Measurements from ENCODE around the gene PCDH17. TPM values are rescaled to one million over a fixed set of nuclear protein-coding genes. Genes with fewer than 3 reads are reported as not detected.

PCDH17 gene
- total and polyA plus RNA-seq, 3 donors from 2014 or later, result 21.3 to 27.9 (median 27.2) TPM

- Histone ChIP-seq H3K36me3 (ENCODE audit: low read depth, missing control alignments) (no peaks in the 10 kb centered on the region), H3K27ac (no peak overlapping the region), H3K4me1 (no peaks in the 10 kb centered on the region), H3K4me3 (no peak overlapping the region), H3K27me3 (no peaks in the 10 kb centered on the region), H3K9me3 (no peaks in the 10 kb centered on the region)
- TF ChIP-seq POLR2A (IDR thresholded peaks at IDR 0.05) (no peak), CTCF (IDR thresholded peaks at IDR 0.05) (no peak)
- intact Hi-C loops (cut with DNase I; ENCODE audit: low total_unique reads), result no loop called here
- DNase-seq, result no peak
- WGBS, 2 donors, result 83 to 86% methylated on average over 4 of the region's 4 CpGs
These were observed 50.7 kb downstream of the PCDH17 start for GRCh38 chr13:57682128-57682716.

GRCh38 chr13:57698851-57699250 is 67.3 kb downstream of the PCDH17 start:
- Histone ChIP-seq H3K27me3 (no peaks in the 10 kb centered on the region), H3K27ac (no peak overlapping the region), H3K4me3 (no peak overlapping the region), H3K36me3 (ENCODE audit: low read depth, missing control alignments) (no peaks in the 10 kb centered on the region), H3K9me3 (no peaks in the 10 kb centered on the region), H3K4me1 (no peaks in the 10 kb centered on the region)
- TF ChIP-seq CTCF (IDR thresholded peaks at IDR 0.05), result no peak
- no peak for TF ChIP-seq POLR2A (IDR thresholded peaks at IDR 0.05)
- 84% methylated on average over 4 of the region's 4 CpGs for WGBS, 2 donors
- no peak for DNase-seq
- intact Hi-C loops (cut with DNase I; ENCODE audit: low total_unique reads), result no loop called here

GRCh38 chr13:57704031-57704430 is 72.5 kb downstream of the PCDH17 start:
- H3K27me3 ChIP-seq, result no peaks in the 10 kb centered on the region
- H3K4me1 ChIP-seq, result no peaks in the 10 kb centered on the region
- WGBS, 2 donors, result 87 to 93% methylated on average over 2 of the region's 2 CpGs
- DNase-seq, result no peak
- H3K9me3 ChIP-seq, result no peaks in the 10 kb centered on the region
- TF ChIP-seq CTCF (IDR thresholded peaks at IDR 0.05) (no peak), POLR2A (IDR thresholded peaks at IDR 0.05) (no peak)
- no peak overlapping the region for H3K27ac ChIP-seq
- no peaks in the 10 kb centered on the region for H3K36me3 ChIP-seq (ENCODE audit: low read depth, missing control alignments)
- intact Hi-C loops (cut with DNase I; ENCODE audit: low total_unique reads), result no loop called here
- no peak overlapping the region for H3K4me3 ChIP-seq

GRCh38 chr13:57716295-57716694 is 84.8 kb downstream of the PCDH17 start:
- no peak for DNase-seq
- TF ChIP-seq POLR2A (IDR thresholded peaks at IDR 0.05) (no peak), CTCF (IDR thresholded peaks at IDR 0.05) (no peak)
- Histone ChIP-seq H3K27me3 (no peaks in the 10 kb centered on the region), H3K36me3 (ENCODE audit: low read depth, missing control alignments) (no peaks in the 10 kb centered on the region), H3K27ac (no peak overlapping the region), H3K4me1 (no peaks in the 10 kb centered on the region), H3K9me3 (no peaks in the 10 kb centered on the region), H3K4me3 (no peak overlapping the region)
- intact Hi-C loops (cut with DNase I; ENCODE audit: low total_unique reads), result no loop called here
- WGBS, 2 donors, result 82 to 86% methylated on average over 3 of the region's 3 CpGs
